Cortex of kidney (tissue), 1 donor: Measurements from ENCODE around the gene DIPK1C.

Experiments
- DNase-seq: peaks from one replicate; lab custom pipeline; 2025; lab: John Stamatoyannopoulos, UW

Gene DIPK1C

GRCh38 chr18:74418023-74418422, 39.1 kb downstream of the DIPK1C start:
- no peak for DNase-seq

GRCh38 chr18:74416124-74416523, 41.0 kb downstream of the DIPK1C start:
- no peak for DNase-seq

- DNase-seq, result no peak
These were observed 42.1 kb downstream of the DIPK1C start for GRCh38 chr18:74414953-74415515.

GRCh38 chr18:74413836-74414235, 43.3 kb downstream of the DIPK1C start:
- no peak for DNase-seq

GRCh38 chr18:74412116-74412880, 44.8 kb downstream of the DIPK1C start:
- no peak for DNase-seq

- no peak for DNase-seq
These were observed 45.6 kb downstream of the DIPK1C start for GRCh38 chr18:74411475-74411874.

GRCh38 chr18:74410441-74410992, 46.6 kb downstream of the DIPK1C start:
- no peak for DNase-seq

GRCh38 chr18:74407888-74408287, 49.2 kb downstream of the DIPK1C start:
- DNase-seq, result no peak

GRCh38 chr18:74402806-74403433, 54.2 kb downstream of the DIPK1C start:
- no peak for DNase-seq

- no peak for DNase-seq
These were observed 56.3 kb downstream of the DIPK1C start for GRCh38 chr18:74400813-74401212.

GRCh38 chr18:74399091-74399887, 57.8 kb downstream of the DIPK1C start:
- no peak for DNase-seq

GRCh38 chr18:74397572-74397971, 59.5 kb downstream of the DIPK1C start:
- DNase-seq, result no peak

- no peak for DNase-seq
These were observed 60.6 kb downstream of the DIPK1C start for GRCh38 chr18:74396171-74397169.

GRCh38 chr18:74395648-74396154, 61.4 kb downstream of the DIPK1C start:
- DNase-seq, result no peak

- no peak for DNase-seq
These were observed 62.1 kb downstream of the DIPK1C start for GRCh38 chr18:74395006-74395405.

- no peak for DNase-seq
These were observed 64.8 kb downstream of the DIPK1C start for GRCh38 chr18:74392323-74392722.

- DNase-seq, result no peak
These were observed 66.2 kb downstream of the DIPK1C start for GRCh38 chr18:74390900-74391299.

GRCh38 chr18:74389991-74390390, 67.1 kb downstream of the DIPK1C start:
- DNase-seq, result no peak

GRCh38 chr18:74389171-74389927, 67.8 kb downstream of the DIPK1C start:
- no peak for DNase-seq

- no peak for DNase-seq
These were observed 68.9 kb downstream of the DIPK1C start for GRCh38 chr18:74388227-74388626.
